Keratinocyte (primary cell): ENCODE results near the gene METTL3. TPM values are rescaled to one million over a fixed set of nuclear protein-coding genes. Genes with fewer than 3 reads are reported as not detected.
A peak's percentile ranks its signal among the peaks of the same experiment; 100 is the strongest.

Source experiments
- DNase-seq: peaks from one replicate; pipeline ENCODE4 v3.0.0-alpha.2; 2011; ENCODE audit warnings: low read depth, missing footprints, low spot score
- FAIRE-seq: peaks from 2 replicates; lab custom pipeline; 2011; peaks lifted over from hg19 to GRCh38; lab: Jason Lieb, UNC
- H2AFZ ChIP-seq: 2 replicates; pipeline ENCODE4 v1.6.0; 2012; ENCODE audit warnings: low read length, control low read depth, inconsistent platforms; ENCODE audit not compliant: control insufficient read depth
- H3K27ac ChIP-seq: 2 replicates; pipeline ENCODE4 v1.5.1; 2011; ENCODE audit warnings: low read length; ENCODE audit not compliant: control insufficient read depth, insufficient read depth
- H3K27me3 ChIP-seq: 3 replicates; pipeline ENCODE4 v1.6.0; 2011; ENCODE audit warnings: low read length; ENCODE audit not compliant: control insufficient read depth, insufficient read depth; ENCODE audit errors: extremely low read depth
- H3K36me3 ChIP-seq, 2 experiments: 2 replicates in 1 of 2; 3 replicates in 1 of 2; pipeline ENCODE4 v1.5.1; 2011; ENCODE audit warnings: low read length in 2 of 2, mild to moderate bottlenecking in 1 of 2; ENCODE audit not compliant: control insufficient read depth in 2 of 2, insufficient read depth in 2 of 2; ENCODE audit errors: extremely low read depth in 1 of 2
- H3K4me1 ChIP-seq: 3 replicates; pipeline ENCODE4 v1.5.1; 2011; ENCODE audit warnings: low read length; ENCODE audit not compliant: control insufficient read depth, insufficient read depth; ENCODE audit errors: extremely low read depth
- H3K4me2 ChIP-seq: 3 replicates; pipeline ENCODE4 v1.6.0; 2011; ENCODE audit warnings: low read depth, low read length; ENCODE audit not compliant: control insufficient read depth, insufficient read depth; ENCODE audit errors: extremely low read depth
- H3K4me3 ChIP-seq, 3 experiments: fragments of 200-600 bp in 1 of 3; sonication (generic) in 1 of 3; 2 replicates in 2 of 3; 3 replicates in 1 of 3; pipeline ENCODE4 v1.5.1; 2011 to 2016; ENCODE audit warnings: low read length in 3 of 3, mild to moderate bottlenecking in 3 of 3, control low read depth in 2 of 3, inconsistent platforms in 1 of 3, low read depth in 1 of 3, mixed read lengths in 1 of 3, mixed run types in 1 of 3, moderate library complexity in 1 of 3; ENCODE audit not compliant: control insufficient read depth in 2 of 3, insufficient read depth in 2 of 3; ENCODE audit errors: extremely low read depth in 1 of 3
- H3K79me2 ChIP-seq: 2 replicates; pipeline ENCODE4 v1.6.0; 2012; ENCODE audit warnings: low read length; ENCODE audit not compliant: control insufficient read depth, insufficient read depth
- H3K9ac ChIP-seq: 3 replicates; pipeline ENCODE4 v1.6.0; 2011; ENCODE audit warnings: low read length; ENCODE audit not compliant: control insufficient read depth, insufficient read depth; ENCODE audit errors: extremely low read depth
- H3K9me1 ChIP-seq: 3 replicates; pipeline ENCODE4 v1.6.0; 2011; ENCODE audit warnings: low read length; ENCODE audit not compliant: control insufficient read depth, insufficient read depth; ENCODE audit errors: extremely low read depth
- H3K9me3 ChIP-seq: 2 replicates; pipeline ENCODE4 v1.5.1; 2012; ENCODE audit warnings: low read depth, low read length; ENCODE audit not compliant: control insufficient read depth
- H4K20me1 ChIP-seq: 3 replicates; pipeline ENCODE4 v1.6.0; 2011; ENCODE audit warnings: low read length; ENCODE audit not compliant: control insufficient read depth, insufficient read depth; ENCODE audit errors: extremely low read depth
- CTCF ChIP-seq, 3 experiments: IDR thresholded peaks in 1 of 3; conservative IDR thresholded peaks in 1 of 3; optimal IDR thresholded peaks in 1 of 3; 2 replicates in 2 of 3; 3 replicates in 1 of 3; pipeline versions ENCODE3 to v1.5.1; 2011; ENCODE audit warnings: low read length in 3 of 3, mild to moderate bottlenecking in 3 of 3, moderate library complexity in 2 of 3, control low read depth in 1 of 3, inconsistent platforms in 1 of 3; ENCODE audit not compliant: insufficient read depth in 2 of 3; ENCODE audit errors: extremely low read depth in 1 of 3
- EZH2 ChIP-seq: IDR thresholded peaks from one replicate; pipeline ENCODE4 v1.6.1; 2012; ENCODE audit warnings: inconsistent platforms, mild to moderate bottlenecking, low read length, moderate library complexity
- dilution Hi-C: fragments of 300-500 bp; cut with MboI; formaldehyde crosslinking; loops from one replicate; pipeline ENCODE4 v1.7.0; 2020; ENCODE audit warnings: low sequenced_read_pairs; ENCODE audit not compliant: extremely low pct_ligation_motif_present
- polyA plus RNA-seq, 5 experiments: library from polyadenylated mRNA; depleted of rRNA in 3 of 5; stranded (reverse) in 3 of 5; stranded (forward) in 1 of 5; unstranded in 1 of 5; fragments of >200 nt; gene quantifications; 1 replicate in 1 of 5; 2 replicates in 3 of 5; 3 replicates in 1 of 5; pipeline versions ENCODE4 v1.2.1 to v1.2.3, GENCODE V29; 2011 to 2012; ENCODE audit warnings: missing spikeins in 2 of 5, low read depth in 1 of 5, low replicate concordance in 1 of 5

Gene METTL3
- polyA plus RNA-seq, 1 donor (not counting 4 experiments of a cell fraction or from before 2014, with no cell fraction given): 99.7 TPM

- no peak for DNase-seq
- H3K27me3 ChIP-seq: no peaks in the 10 kb centered on the region
- dilution Hi-C loops: loop anchor here (5.0 kb wide), 1 partner anchor 48 kb away; no protein-coding TSS in a partner anchor
- peaks cover 11% of the 10 kb centered on the region for H3K4me1 ChIP-seq
- peak overlapping the region; percentile 85 for H3K4me2 ChIP-seq
- peaks cover 60% of the 10 kb centered on the region for H3K79me2 ChIP-seq
- FAIRE-seq: no peak
- H3K9ac ChIP-seq: no peak overlapping the region
- H3K9me1 ChIP-seq: no peaks in the 10 kb centered on the region
- H2AFZ ChIP-seq: no peak overlapping the region
- H3K9me3 ChIP-seq: no peaks in the 10 kb centered on the region
- H4K20me1 ChIP-seq: no peaks in the 10 kb centered on the region
- H3K4me3 ChIP-seq: peak overlapping the region; percentile 94 to 97 (median 97)
- H3K36me3 ChIP-seq: peaks cover 4 to 8% of the 10 kb centered on the region in 2 experiments
- H3K27ac ChIP-seq: peak overlapping the region; percentile 85
- TF ChIP-seq CTCF (optimal IDR thresholded peaks at IDR 0.05 in 1 of 3, IDR thresholded peaks at IDR 0.05 in 1 of 3, conservative IDR thresholded peaks at IDR 0.05 in 1 of 3; ENCODE audit: extremely low read depth in 1 of 3, insufficient read depth in 2 of 3, low read length in 3 of 3): no peak
- TF ChIP-seq EZH2: no peak
Observed at GRCh38 chr14:21509432-21510143, 1.6 kb downstream of the METTL3 start.

GRCh38 chr14:21506557-21506956 is 4.6 kb downstream of the METTL3 start:
- Histone ChIP-seq H2AFZ (no peak overlapping the region), H3K27ac (no peak overlapping the region), H3K9ac (no peak overlapping the region), H3K4me1 (peaks cover 11% of the 10 kb centered on the region), H3K4me2 (no peak overlapping the region), H3K27me3 (no peaks in the 10 kb centered on the region), H3K36me3 (peaks cover 13 to 18% of the 10 kb centered on the region in 2 experiments), H3K9me3 (no peaks in the 10 kb centered on the region), H3K9me1 (no peaks in the 10 kb centered on the region), H3K79me2 (peaks cover 68% of the 10 kb centered on the region), H3K4me3 (no peak overlapping the region), H4K20me1 (no peaks in the 10 kb centered on the region)
- dilution Hi-C loops: no loop called here
- TF ChIP-seq EZH2 (no peak), CTCF (optimal IDR thresholded peaks at IDR 0.05 in 1 of 3, IDR thresholded peaks at IDR 0.05 in 1 of 3, conservative IDR thresholded peaks at IDR 0.05 in 1 of 3; ENCODE audit: extremely low read depth in 1 of 3, insufficient read depth in 2 of 3, low read length in 3 of 3) (no peak)
- FAIRE-seq (no peak), DNase-seq (no peak)
